Measurements from ENCODE around the gene DPCD.

DNA sequence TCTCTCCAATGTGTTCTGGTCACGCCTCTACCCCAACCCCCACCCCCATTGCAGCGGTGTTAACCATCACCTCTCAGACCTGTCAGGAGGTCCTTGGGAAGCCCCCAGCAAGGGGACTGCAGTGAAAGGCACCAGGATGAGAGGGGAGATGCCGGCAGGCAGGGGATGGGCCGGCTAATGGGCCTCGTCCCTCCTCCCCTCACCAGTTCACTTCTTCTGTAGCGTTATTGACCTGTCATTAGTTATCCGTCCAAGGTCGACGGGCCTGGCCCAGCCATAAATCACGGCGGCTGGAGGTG lies 18.8 kb upstream of the DPCD start:
- TF ChIP-seq, protein P1, sequence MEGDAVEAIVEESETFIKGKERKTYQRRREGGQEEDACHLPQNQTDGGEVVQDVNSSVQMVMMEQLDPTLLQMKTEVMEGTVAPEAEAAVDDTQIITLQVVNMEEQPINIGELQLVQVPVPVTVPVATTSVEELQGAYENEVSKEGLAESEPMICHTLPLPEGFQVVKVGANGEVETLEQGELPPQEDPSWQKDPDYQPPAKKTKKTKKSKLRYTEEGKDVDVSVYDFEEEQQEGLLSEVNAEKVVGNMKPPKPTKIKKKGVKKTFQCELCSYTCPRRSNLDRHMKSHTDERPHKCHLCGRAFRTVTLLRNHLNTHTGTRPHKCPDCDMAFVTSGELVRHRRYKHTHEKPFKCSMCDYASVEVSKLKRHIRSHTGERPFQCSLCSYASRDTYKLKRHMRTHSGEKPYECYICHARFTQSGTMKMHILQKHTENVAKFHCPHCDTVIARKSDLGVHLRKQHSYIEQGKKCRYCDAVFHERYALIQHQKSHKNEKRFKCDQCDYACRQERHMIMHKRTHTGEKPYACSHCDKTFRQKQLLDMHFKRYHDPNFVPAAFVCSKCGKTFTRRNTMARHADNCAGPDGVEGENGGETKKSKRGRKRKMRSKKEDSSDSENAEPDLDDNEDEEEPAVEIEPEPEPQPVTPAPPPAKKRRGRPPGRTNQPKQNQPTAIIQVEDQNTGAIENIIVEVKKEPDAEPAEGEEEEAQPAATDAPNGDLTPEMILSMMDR (IDR thresholded peaks at IDR 0.05 in 8 of 11, conservative IDR thresholded peaks at IDR 0.05 in 3 of 11), result no peak
- TF ChIP-seq POLR2A (IDR thresholded peaks at IDR 0.05), result no peak
- no peak for TF ChIP-seq POLR2AphosphoS5 (IDR thresholded peaks at IDR 0.05)

All from spleen (tissue), 7 donors.